A549 (cell line): Measurements from ENCODE around the gene NPIPB4.
"Not testable (repeated sequence)": the region's sequence is repeated elsewhere in the genome, so short reads cannot be mapped to it uniquely, and the experiment has no call there.

ENCODE experiments used
- CEBPB ChIP-seq, 2 experiments: fragments of >200 bp in 1 of 2; sonication (Bioruptor Twin) in 1 of 2; formaldehyde crosslinking in 1 of 2; IDR thresholded peaks; 2 replicates each; pipeline ENCODE4 v1.6.1; 2012 to 2016
- ESRRA ChIP-seq: fragments of 150-350 bp; IDR thresholded peaks from 2 replicates; pipeline ENCODE4 v1.6.1; 2014; ENCODE audit warnings: mild to moderate bottlenecking, low read length, borderline replicate concordance
- JUN ChIP-seq, 2 experiments: fragments of >200 bp; sonication (Bioruptor Twin); formaldehyde crosslinking; IDR thresholded peaks; 2 replicates in 1 of 2; 3 replicates in 1 of 2; pipeline ENCODE4 v1.6.1; 2016 to 2017
- MAFK ChIP-seq: fragments of 450-650 bp; IDR thresholded peaks from 2 replicates; pipeline ENCODE4 v1.6.1; 2014; ENCODE audit not compliant: partially characterized antibody
- TF ChIP-seq, protein P1 (sequence below): fragments of 200-600 bp; sonication (generic); IDR thresholded peaks from 2 replicates; pipeline ENCODE4 v1.6.1; 2016; ENCODE audit warnings: antibody characterized with exemption, mild to moderate bottlenecking, moderate library complexity
- TF ChIP-seq, protein P2 (sequence below): fragments of >200 bp; sonication (Bioruptor Twin); formaldehyde crosslinking; IDR thresholded peaks from 3 replicates; pipeline ENCODE4 v1.5.1; 2016
- TF ChIP-seq, protein P3 (sequence below): fragments of 150-350 bp; IDR thresholded peaks from 2 replicates; pipeline ENCODE4 v1.6.1; 2014; ENCODE audit warnings: low read depth, mild to moderate bottlenecking, low read length

DNA sequence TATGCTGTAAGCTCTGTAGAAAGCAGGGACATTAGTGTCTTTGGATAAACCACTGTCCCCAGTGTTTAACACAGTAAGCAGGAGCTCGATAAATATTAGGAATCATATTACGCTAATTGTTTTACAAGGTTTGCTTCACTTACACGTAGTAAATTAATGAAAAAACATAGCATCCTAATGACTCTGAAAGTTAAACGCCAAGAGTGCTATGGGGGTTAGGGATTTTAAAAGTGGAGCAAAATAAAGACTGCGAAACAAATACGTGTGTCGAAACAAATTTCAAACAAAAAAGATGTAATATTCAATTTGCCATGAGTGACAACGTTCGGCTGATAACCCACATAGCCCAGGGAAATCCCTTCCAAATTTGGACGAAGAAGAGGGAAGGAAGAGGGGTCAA, 37.9 kb downstream of the NPIPB4 start:
- TF ChIP-seq, protein P1, sequence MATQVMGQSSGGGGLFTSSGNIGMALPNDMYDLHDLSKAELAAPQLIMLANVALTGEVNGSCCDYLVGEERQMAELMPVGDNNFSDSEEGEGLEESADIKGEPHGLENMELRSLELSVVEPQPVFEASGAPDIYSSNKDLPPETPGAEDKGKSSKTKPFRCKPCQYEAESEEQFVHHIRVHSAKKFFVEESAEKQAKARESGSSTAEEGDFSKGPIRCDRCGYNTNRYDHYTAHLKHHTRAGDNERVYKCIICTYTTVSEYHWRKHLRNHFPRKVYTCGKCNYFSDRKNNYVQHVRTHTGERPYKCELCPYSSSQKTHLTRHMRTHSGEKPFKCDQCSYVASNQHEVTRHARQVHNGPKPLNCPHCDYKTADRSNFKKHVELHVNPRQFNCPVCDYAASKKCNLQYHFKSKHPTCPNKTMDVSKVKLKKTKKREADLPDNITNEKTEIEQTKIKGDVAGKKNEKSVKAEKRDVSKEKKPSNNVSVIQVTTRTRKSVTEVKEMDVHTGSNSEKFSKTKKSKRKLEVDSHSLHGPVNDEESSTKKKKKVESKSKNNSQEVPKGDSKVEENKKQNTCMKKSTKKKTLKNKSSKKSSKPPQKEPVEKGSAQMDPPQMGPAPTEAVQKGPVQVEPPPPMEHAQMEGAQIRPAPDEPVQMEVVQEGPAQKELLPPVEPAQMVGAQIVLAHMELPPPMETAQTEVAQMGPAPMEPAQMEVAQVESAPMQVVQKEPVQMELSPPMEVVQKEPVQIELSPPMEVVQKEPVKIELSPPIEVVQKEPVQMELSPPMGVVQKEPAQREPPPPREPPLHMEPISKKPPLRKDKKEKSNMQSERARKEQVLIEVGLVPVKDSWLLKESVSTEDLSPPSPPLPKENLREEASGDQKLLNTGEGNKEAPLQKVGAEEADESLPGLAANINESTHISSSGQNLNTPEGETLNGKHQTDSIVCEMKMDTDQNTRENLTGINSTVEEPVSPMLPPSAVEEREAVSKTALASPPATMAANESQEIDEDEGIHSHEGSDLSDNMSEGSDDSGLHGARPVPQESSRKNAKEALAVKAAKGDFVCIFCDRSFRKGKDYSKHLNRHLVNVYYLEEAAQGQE, result not testable (repeated sequence)
- not testable (repeated sequence) for TF ChIP-seq JUN (IDR thresholded peaks at IDR 0.05); CEBPB (IDR thresholded peaks at IDR 0.05); ESRRA; MAFK
- TF ChIP-seq, protein P2, sequence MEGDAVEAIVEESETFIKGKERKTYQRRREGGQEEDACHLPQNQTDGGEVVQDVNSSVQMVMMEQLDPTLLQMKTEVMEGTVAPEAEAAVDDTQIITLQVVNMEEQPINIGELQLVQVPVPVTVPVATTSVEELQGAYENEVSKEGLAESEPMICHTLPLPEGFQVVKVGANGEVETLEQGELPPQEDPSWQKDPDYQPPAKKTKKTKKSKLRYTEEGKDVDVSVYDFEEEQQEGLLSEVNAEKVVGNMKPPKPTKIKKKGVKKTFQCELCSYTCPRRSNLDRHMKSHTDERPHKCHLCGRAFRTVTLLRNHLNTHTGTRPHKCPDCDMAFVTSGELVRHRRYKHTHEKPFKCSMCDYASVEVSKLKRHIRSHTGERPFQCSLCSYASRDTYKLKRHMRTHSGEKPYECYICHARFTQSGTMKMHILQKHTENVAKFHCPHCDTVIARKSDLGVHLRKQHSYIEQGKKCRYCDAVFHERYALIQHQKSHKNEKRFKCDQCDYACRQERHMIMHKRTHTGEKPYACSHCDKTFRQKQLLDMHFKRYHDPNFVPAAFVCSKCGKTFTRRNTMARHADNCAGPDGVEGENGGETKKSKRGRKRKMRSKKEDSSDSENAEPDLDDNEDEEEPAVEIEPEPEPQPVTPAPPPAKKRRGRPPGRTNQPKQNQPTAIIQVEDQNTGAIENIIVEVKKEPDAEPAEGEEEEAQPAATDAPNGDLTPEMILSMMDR, result not testable (repeated sequence)
- TF ChIP-seq, protein P3, sequence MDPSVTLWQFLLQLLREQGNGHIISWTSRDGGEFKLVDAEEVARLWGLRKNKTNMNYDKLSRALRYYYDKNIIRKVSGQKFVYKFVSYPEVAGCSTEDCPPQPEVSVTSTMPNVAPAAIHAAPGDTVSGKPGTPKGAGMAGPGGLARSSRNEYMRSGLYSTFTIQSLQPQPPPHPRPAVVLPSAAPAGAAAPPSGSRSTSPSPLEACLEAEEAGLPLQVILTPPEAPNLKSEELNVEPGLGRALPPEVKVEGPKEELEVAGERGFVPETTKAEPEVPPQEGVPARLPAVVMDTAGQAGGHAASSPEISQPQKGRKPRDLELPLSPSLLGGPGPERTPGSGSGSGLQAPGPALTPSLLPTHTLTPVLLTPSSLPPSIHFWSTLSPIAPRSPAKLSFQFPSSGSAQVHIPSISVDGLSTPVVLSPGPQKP, result not testable (repeated sequence)
